ENCODE data around the gene SEC62. TPM values are rescaled to one million over a fixed set of nuclear protein-coding genes. Genes with fewer than 3 reads are reported as not detected.

SEC62 gene, protein sequence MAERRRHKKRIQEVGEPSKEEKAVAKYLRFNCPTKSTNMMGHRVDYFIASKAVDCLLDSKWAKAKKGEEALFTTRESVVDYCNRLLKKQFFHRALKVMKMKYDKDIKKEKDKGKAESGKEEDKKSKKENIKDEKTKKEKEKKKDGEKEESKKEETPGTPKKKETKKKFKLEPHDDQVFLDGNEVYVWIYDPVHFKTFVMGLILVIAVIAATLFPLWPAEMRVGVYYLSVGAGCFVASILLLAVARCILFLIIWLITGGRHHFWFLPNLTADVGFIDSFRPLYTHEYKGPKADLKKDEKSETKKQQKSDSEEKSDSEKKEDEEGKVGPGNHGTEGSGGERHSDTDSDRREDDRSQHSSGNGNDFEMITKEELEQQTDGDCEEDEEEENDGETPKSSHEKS
- total RNA-seq, result 10 to 100 TPM; 63.3 to 64.2 TPM

DNA sequence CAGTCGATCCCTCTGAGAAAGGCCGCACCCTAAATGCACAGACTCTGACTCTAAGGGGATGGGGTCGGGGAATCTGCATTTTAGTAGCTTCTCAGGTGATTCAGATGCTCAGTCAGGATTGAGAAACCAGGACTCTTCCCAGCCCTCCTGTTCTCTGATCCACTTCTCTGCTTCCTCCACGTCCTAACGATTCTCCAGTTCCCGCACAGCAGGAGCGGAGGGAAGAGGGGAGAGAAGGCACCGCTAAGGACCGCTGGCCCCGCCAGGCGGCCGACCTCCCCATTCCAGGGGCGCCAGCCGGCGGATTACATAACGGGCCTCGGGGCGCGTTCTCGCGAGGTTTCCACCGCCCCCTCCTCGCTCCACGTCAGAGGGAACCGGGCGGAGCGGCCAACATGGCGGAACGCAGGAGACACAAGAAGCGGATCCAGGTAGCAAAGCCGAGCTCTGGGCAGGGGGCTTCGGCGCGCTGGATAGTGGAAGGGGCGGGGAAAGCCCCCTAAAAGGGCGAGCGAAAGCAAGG, at the start of gene SEC62:
Gene SEC62 (plus strand): TSS at position 380 of the 523 bp plus-strand sequence. CDS start 16 bp downstream, at position 396.
- Mint-ChIP-seq H3K27ac (peak within 1 kb of the TSS; percentile 98), H3K36me3 (peaks cover 10% of the 10 kb centered on the region), H3K27me3 (no peaks in the 10 kb centered on the region), H3K4me3 (peak within 1 kb of the TSS; percentile 87), H3K4me1 (peaks cover 51% of the 10 kb centered on the region), H3K9me3 (peaks cover 6% of the 10 kb centered on the region)
- peak; percentile 95 for DNase-seq

- Mint-ChIP-seq H3K4me1 (no peaks in the 10 kb centered on the region), H3K4me3 (no peak overlapping the region), H3K36me3 (no peaks in the 10 kb centered on the region), H3K27ac (no peak overlapping the region), H3K27me3 (no peaks in the 10 kb centered on the region), H3K9me3 (no peaks in the 10 kb centered on the region)
- DNase-seq, result no peak
Measured at GRCh38 chr3:169923189-169923588, 43.4 kb upstream of the SEC62 start.

- no peak overlapping the region for H3K4me3 Mint-ChIP-seq
- DNase-seq, result no peak
- H3K27me3 Mint-ChIP-seq, result no peaks in the 10 kb centered on the region
- no peak overlapping the region for H3K27ac Mint-ChIP-seq
- H3K4me1 Mint-ChIP-seq, result no peaks in the 10 kb centered on the region
- H3K9me3 Mint-ChIP-seq, result no peaks in the 10 kb centered on the region
- no peaks in the 10 kb centered on the region for H3K36me3 Mint-ChIP-seq
Measured at GRCh38 chr3:169923831-169924230, 42.8 kb upstream of the SEC62 start.

DNA sequence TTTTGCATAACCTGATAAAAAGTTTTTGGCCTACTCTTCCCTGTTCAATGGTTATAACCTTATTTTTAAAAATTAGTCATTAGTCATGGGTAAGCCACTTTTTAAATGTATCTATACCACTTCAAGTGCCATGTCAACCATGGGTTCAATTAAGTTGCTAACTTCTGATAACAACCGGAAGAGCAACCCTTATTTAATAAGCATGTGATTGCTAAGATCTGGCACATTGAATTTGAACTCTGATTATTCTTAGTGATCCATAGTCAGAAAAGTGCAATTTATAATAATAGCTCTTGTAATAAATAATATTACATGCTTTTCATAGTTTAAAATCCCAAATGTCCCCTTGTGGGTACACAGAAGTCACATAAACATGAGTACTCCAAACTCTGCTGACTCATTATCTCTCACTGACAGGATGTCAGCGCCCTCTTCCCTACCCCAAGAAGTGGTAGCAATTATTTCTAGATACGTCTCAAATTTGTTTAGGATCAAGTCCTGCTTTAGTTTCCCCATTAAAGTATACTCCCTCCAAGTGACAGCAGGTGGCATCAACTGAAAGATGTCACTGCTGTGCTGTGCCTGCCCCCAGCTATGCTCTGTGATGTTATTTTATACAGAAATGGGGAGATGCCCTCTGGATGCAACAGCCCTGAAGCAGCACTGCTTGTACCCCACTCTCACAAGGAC, 36.6 kb upstream of the SEC62 start:
- Mint-ChIP-seq H3K36me3 (no peaks in the 10 kb centered on the region), H3K27me3 (peaks cover 6% of the 10 kb centered on the region), H3K4me3 (no peak overlapping the region), H3K9me3 (no peaks in the 10 kb centered on the region), H3K4me1 (peaks cover 5% of the 10 kb centered on the region), H3K27ac (no peak overlapping the region)
- DNase-seq, result no peak

GRCh38 chr3:169930843-169931242, 35.8 kb upstream of the SEC62 start:
- no peak for DNase-seq
- Mint-ChIP-seq H3K27me3 (peaks cover 9% of the 10 kb centered on the region), H3K36me3 (no peaks in the 10 kb centered on the region), H3K4me3 (no peak overlapping the region), H3K27ac (no peak overlapping the region), H3K4me1 (peaks cover 5% of the 10 kb centered on the region), H3K9me3 (no peaks in the 10 kb centered on the region)

GRCh38 chr3:169931747-169932520, 34.7 kb upstream of the SEC62 start:
- Mint-ChIP-seq H3K27me3 (peaks cover 9% of the 10 kb centered on the region), H3K27ac (no peak overlapping the region), H3K4me3 (no peak overlapping the region), H3K36me3 (no peaks in the 10 kb centered on the region), H3K9me3 (no peaks in the 10 kb centered on the region), H3K4me1 (peaks cover 5% of the 10 kb centered on the region)
- no peak for DNase-seq

- H3K36me3 Mint-ChIP-seq, result no peaks in the 10 kb centered on the region
- no peak overlapping the region for H3K27ac Mint-ChIP-seq
- no peak for DNase-seq
- H3K27me3 Mint-ChIP-seq, result peaks cover 13% of the 10 kb centered on the region
- no peaks in the 10 kb centered on the region for H3K9me3 Mint-ChIP-seq
- H3K4me1 Mint-ChIP-seq, result peaks cover 19% of the 10 kb centered on the region
- H3K4me3 Mint-ChIP-seq, result no peak overlapping the region
Measured at GRCh38 chr3:169939320-169939719, 27.3 kb upstream of the SEC62 start.

DNA sequence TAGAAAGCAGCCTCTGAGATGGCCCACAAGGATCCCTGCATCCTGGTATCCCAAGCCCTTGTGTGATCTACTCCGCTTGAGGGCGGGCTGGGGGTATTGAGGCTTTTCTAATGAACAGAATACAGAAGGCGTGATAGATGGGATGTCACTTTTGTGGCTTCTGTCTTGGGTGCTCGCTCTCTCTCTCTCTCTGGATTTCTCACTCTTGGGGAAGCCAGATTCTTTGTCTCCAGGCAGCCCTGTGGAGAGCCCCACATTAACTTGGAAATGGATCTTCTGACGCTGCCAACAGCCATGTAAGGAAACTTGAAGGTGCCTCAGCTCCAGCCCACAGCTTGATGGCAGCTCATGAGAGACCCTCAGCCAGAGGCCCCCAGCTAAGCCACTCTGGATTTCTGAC, 26.9 kb upstream of the SEC62 start:
- no peak for DNase-seq
- Mint-ChIP-seq H3K27ac (peak overlapping the region; percentile 35), H3K4me1 (peaks cover 19% of the 10 kb centered on the region), H3K36me3 (no peaks in the 10 kb centered on the region), H3K4me3 (no peak overlapping the region), H3K27me3 (peaks cover 13% of the 10 kb centered on the region), H3K9me3 (no peaks in the 10 kb centered on the region)

DNA sequence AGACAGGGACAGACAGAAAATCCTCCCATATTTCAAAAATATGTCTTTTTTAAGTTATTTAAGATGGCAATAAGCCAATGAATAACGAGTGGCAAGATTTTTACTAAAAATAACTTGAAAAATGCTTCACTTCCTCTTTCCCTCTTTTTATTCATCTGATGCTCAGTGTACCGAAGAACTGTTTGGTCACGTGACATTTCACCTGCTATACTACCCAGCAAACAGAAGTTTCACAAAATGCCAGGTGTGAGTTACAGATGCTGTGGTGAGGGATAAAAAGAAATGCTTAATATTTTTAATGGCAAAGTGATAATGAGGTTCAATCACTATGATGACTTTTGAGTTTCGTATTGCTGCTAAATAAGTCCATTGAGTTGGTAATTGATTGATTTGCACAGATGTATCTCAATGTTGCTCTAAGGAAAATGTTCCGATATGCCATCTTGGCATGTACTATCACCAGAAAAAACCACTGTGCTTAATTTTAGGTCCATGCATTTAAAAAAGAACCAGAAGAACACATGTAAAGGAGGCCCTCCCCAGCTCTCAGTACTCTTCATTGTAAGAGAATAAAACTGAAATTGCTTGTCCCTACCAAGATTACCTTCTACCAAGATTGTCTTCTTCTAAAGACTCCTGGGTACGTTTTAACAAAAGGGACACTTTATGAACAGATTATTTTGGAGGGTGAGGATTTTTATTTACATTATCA, 26.0 kb upstream of the SEC62 start:
- peaks cover 25% of the 10 kb centered on the region for H3K4me1 Mint-ChIP-seq
- H3K4me3 Mint-ChIP-seq, result no peak overlapping the region
- no peak overlapping the region for H3K27ac Mint-ChIP-seq
- peaks cover 9% of the 10 kb centered on the region for H3K27me3 Mint-ChIP-seq
- no peaks in the 10 kb centered on the region for H3K9me3 Mint-ChIP-seq
- H3K36me3 Mint-ChIP-seq, result no peaks in the 10 kb centered on the region
- DNase-seq, result no peak

- DNase-seq, result peak; percentile 55
- Mint-ChIP-seq H3K9me3 (no peaks in the 10 kb centered on the region), H3K4me3 (peak overlapping the region; percentile 47), H3K36me3 (no peaks in the 10 kb centered on the region), H3K27me3 (peaks cover 3% of the 10 kb centered on the region), H3K4me1 (peaks cover 20% of the 10 kb centered on the region), H3K27ac (peak overlapping the region; percentile 74)
Measured at GRCh38 chr3:169945313-169945712, 21.3 kb upstream of the SEC62 start.

GRCh38 chr3:169946336-169946735, 20.3 kb upstream of the SEC62 start:
- H3K27me3 Mint-ChIP-seq, result peaks cover 3% of the 10 kb centered on the region
- H3K4me3 Mint-ChIP-seq, result no peak overlapping the region
- H3K36me3 Mint-ChIP-seq, result no peaks in the 10 kb centered on the region
- H3K27ac Mint-ChIP-seq, result no peak overlapping the region
- H3K4me1 Mint-ChIP-seq, result peaks cover 15% of the 10 kb centered on the region
- DNase-seq, result no peak
- H3K9me3 Mint-ChIP-seq, result no peaks in the 10 kb centered on the region

GRCh38 chr3:169948559-169949448, 17.8 kb upstream of the SEC62 start:
- Mint-ChIP-seq H3K36me3 (no peaks in the 10 kb centered on the region), H3K4me3 (no peak overlapping the region), H3K9me3 (no peaks in the 10 kb centered on the region), H3K4me1 (peaks cover 15% of the 10 kb centered on the region), H3K27me3 (no peaks in the 10 kb centered on the region), H3K27ac (no peak overlapping the region)
- DNase-seq, result no peak

DNA sequence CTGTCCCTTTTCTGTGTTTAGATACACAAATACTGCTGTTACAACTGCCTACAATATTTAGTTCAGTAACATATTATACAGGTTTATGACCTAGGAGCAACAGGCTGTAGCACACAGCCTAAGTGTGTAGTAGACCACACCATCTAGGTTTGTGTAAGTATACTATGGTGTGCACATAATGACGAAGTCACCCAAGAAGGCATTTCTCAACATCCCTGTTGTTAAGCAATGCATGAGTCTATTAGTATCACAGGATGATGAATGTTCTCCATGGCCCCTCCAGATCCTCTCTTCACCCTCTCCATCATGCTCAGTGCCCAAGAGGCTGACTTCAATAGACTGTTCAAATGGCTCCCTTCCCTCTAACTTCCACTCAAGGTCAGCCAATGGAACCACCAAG, 14.6 kb upstream of the SEC62 start:
- H3K4me1 Mint-ChIP-seq, result peaks cover 3% of the 10 kb centered on the region
- no peaks in the 10 kb centered on the region for H3K36me3 Mint-ChIP-seq
- H3K4me3 Mint-ChIP-seq, result no peak overlapping the region
- no peak for DNase-seq
- H3K9me3 Mint-ChIP-seq, result no peaks in the 10 kb centered on the region
- H3K27ac Mint-ChIP-seq, result no peak overlapping the region
- no peaks in the 10 kb centered on the region for H3K27me3 Mint-ChIP-seq

Measured in activated naive CD8-positive, alpha-beta T cell treated with anti-CD3 and anti-CD28 coated beads for 36 hours (primary cell).